Measurements from ENCODE around the gene RCAN2.

- no peak for TF ChIP-seq CTCF (conservative IDR thresholded peaks at IDR 0.05; ENCODE audit: low read depth in 2 of 2)
- TF ChIP-seq POLR2AphosphoS5 (IDR thresholded peaks at IDR 0.05; ENCODE audit: low read depth): no peak
- no peak for TF ChIP-seq CREB1 (CRISPR knock-in tag; IDR thresholded peaks at IDR 0.05; ENCODE audit: low read depth)
- TF ChIP-seq EZH2 (IDR thresholded peaks at IDR 0.05; ENCODE audit: low read depth, unreplicated experiment): no peak
- no peak for TF ChIP-seq EZH2phosphoT487 (IDR thresholded peaks at IDR 0.05; ENCODE audit: unreplicated experiment)
- no peak for TF ChIP-seq ZNF331 (CRISPR knock-in tag; IDR thresholded peaks at IDR 0.05; ENCODE audit: low read depth)
- TF ChIP-seq REST (IDR thresholded peaks at IDR 0.05; ENCODE audit: unreplicated experiment): no peak
- TF ChIP-seq JUNB (IDR thresholded peaks at IDR 0.05; ENCODE audit: unreplicated experiment): no peak
- no peak for TF ChIP-seq NANOG (IDR thresholded peaks at IDR 0.05; ENCODE audit: borderline replicate concordance)
- no peak for TF ChIP-seq ETS1 (IDR thresholded peaks at IDR 0.05)
- no peak for TF ChIP-seq ZNF114 (CRISPR knock-in tag; IDR thresholded peaks at IDR 0.05)
- no peak for TF ChIP-seq STAT1 (IDR thresholded peaks at IDR 0.05; ENCODE audit: unreplicated experiment)
Measured at GRCh38 chr6:46368169-46368536, 123.1 kb downstream of the RCAN2 start.
